Neutrophil (primary cell): ENCODE data around the gene CUBN.

Source experiments
- H3K27ac ChIP-seq: fragments of 200-600 bp; sonication (generic); 2 replicates; pipeline ENCODE4 v1.5.1; 2016; ENCODE audit warnings: mild to moderate bottlenecking, moderate library complexity
- H3K27me3 ChIP-seq: fragments of 200-600 bp; sonication (generic); 2 replicates; pipeline ENCODE4 v1.6.0; 2016; ENCODE audit warnings: mild to moderate bottlenecking
- H3K36me3 ChIP-seq: fragments of 200-600 bp; sonication (generic); 2 replicates; pipeline ENCODE4 v1.5.1; 2017
- H3K4me1 ChIP-seq, 2 experiments: fragments of 200-600 bp in 1 of 2; sonication (generic) in 1 of 2; 1 replicate in 1 of 2; 2 replicates in 1 of 2; pipeline versions ENCODE4 v1.5.1 to v1.6.1; 2013 to 2016; ENCODE audit warnings: low read depth in 1 of 2, low read length in 1 of 2, mild to moderate bottlenecking in 1 of 2, moderate library complexity in 1 of 2; ENCODE audit not compliant: control insufficient read depth in 1 of 2, insufficient read depth in 1 of 2
- H3K4me3 ChIP-seq, 2 experiments: fragments of 200-600 bp in 1 of 2; sonication (generic) in 1 of 2; 1 replicate in 1 of 2; 2 replicates in 1 of 2; pipeline ENCODE4 v1.5.1; 2013 to 2016; ENCODE audit warnings: low read depth in 1 of 2, low read length in 1 of 2, mild to moderate bottlenecking in 1 of 2, moderate library complexity in 1 of 2
- H3K9me3 ChIP-seq: fragments of 200-600 bp; sonication (generic); 2 replicates; pipeline ENCODE4 v1.5.1; 2016
- CTCF ChIP-seq: fragments of 200-600 bp; sonication (generic); IDR thresholded peaks from 2 replicates; pipeline ENCODE4 v1.5.1; 2016; ENCODE audit warnings: antibody characterized with exemption

Gene CUBN

GRCh38 chr10:16966991-16967865 lies 162.4 kb downstream of the CUBN start:
- H3K9me3 ChIP-seq, result no peaks in the 10 kb centered on the region
- no peak for TF ChIP-seq CTCF
- H3K4me1 ChIP-seq, result peaks cover 23% of the 10 kb centered on the region in 2 experiments
- H3K36me3 ChIP-seq, result no peaks in the 10 kb centered on the region
- no peak overlapping the region for H3K4me3 ChIP-seq
- H3K27ac ChIP-seq, result no peak overlapping the region
- no peaks in the 10 kb centered on the region for H3K27me3 ChIP-seq

- H3K36me3 ChIP-seq, result no peaks in the 10 kb centered on the region
- no peak for TF ChIP-seq CTCF
- no peak overlapping the region for H3K4me3 ChIP-seq
- H3K27me3 ChIP-seq, result no peaks in the 10 kb centered on the region
- H3K4me1 ChIP-seq, result peaks cover 23% of the 10 kb centered on the region in 2 experiments
- no peaks in the 10 kb centered on the region for H3K9me3 ChIP-seq
- no peak overlapping the region for H3K27ac ChIP-seq
Measured at GRCh38 chr10:16965740-16966447, 163.7 kb downstream of the CUBN start.

GRCh38 chr10:16965344-16965616 lies 164.3 kb downstream of the CUBN start:
- no peaks in the 10 kb centered on the region for H3K27me3 ChIP-seq
- peaks cover 23% of the 10 kb centered on the region in 2 experiments for H3K4me1 ChIP-seq
- TF ChIP-seq CTCF, result no peak
- H3K4me3 ChIP-seq, result no peak overlapping the region
- H3K36me3 ChIP-seq, result no peaks in the 10 kb centered on the region
- no peak overlapping the region for H3K27ac ChIP-seq
- no peaks in the 10 kb centered on the region for H3K9me3 ChIP-seq

GRCh38 chr10:16964576-16965343 lies 164.9 kb downstream of the CUBN start:
- no peaks in the 10 kb centered on the region for H3K36me3 ChIP-seq
- no peak overlapping the region for H3K27ac ChIP-seq
- H3K4me3 ChIP-seq, result no peak overlapping the region
- H3K9me3 ChIP-seq, result no peaks in the 10 kb centered on the region
- no peaks in the 10 kb centered on the region for H3K27me3 ChIP-seq
- TF ChIP-seq CTCF, result no peak
- peaks cover 23% of the 10 kb centered on the region in 2 experiments for H3K4me1 ChIP-seq

GRCh38 chr10:16960551-16960950 lies 169.1 kb downstream of the CUBN start:
- H3K4me1 ChIP-seq, result no peaks in the 10 kb centered on the region
- no peaks in the 10 kb centered on the region for H3K27me3 ChIP-seq
- no peak for TF ChIP-seq CTCF
- no peaks in the 10 kb centered on the region for H3K9me3 ChIP-seq
- H3K4me3 ChIP-seq, result no peak overlapping the region
- no peak overlapping the region for H3K27ac ChIP-seq
- H3K36me3 ChIP-seq, result no peaks in the 10 kb centered on the region
